GM23248 (cell line): ENCODE results near the gene ANKS1B.

Source experiments
- EZH2 ChIP-seq: fragments of 200-600 bp; sonication (generic); IDR thresholded peaks from 2 replicates; pipeline ENCODE4 v1.6.1; 2018; ENCODE audit warnings: antibody characterized with exemption, mild to moderate bottlenecking; ENCODE audit not compliant: insufficient read depth, poor library complexity, severe bottlenecking
- EZH2phosphoT487 ChIP-seq: fragments of 200-600 bp; sonication (generic); IDR thresholded peaks from 2 replicates; pipeline ENCODE4 v1.6.1; 2018; ENCODE audit warnings: antibody characterized with exemption, moderate library complexity, mild to moderate bottlenecking, low read depth; ENCODE audit not compliant: insufficient read depth

DNA sequence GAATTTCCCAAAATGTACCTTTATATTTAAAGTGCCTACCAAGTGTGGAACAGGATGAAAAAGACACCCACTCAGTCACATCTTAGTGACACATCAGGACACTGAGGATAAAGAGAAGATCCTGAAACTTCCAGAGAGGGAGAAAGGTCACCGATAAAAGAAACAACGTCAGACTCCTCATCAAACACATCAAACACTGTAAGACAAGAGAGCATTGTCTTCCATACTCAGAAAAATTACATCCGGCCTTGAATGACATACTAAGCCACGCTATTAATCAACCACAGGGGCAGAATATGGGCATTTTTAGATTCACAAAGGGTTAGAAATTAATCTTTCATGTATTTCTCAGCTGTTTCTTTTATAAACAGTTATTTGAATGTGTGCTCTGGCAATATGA lies 849.4 kb downstream of the ANKS1B start:
- TF ChIP-seq EZH2phosphoT487 (no peak), EZH2 (no peak)
